ENCODE measurements around the gene ZNF705A.
"Not testable (repeated sequence)": the region's sequence is repeated elsewhere in the genome, so short reads cannot be mapped to it uniquely, and the experiment has no call there.

ZNF705A gene

GRCh38 chr12:8156845-8157244 lies at the start of gene ZNF705A:
Gene ZNF705A, plus strand, starts transcription at chr12:8157015. Its CDS starts 15,611 bp downstream, at chr12:8172626.
- no peak for DNase-seq (ENCODE audit: low read depth)

DNA sequence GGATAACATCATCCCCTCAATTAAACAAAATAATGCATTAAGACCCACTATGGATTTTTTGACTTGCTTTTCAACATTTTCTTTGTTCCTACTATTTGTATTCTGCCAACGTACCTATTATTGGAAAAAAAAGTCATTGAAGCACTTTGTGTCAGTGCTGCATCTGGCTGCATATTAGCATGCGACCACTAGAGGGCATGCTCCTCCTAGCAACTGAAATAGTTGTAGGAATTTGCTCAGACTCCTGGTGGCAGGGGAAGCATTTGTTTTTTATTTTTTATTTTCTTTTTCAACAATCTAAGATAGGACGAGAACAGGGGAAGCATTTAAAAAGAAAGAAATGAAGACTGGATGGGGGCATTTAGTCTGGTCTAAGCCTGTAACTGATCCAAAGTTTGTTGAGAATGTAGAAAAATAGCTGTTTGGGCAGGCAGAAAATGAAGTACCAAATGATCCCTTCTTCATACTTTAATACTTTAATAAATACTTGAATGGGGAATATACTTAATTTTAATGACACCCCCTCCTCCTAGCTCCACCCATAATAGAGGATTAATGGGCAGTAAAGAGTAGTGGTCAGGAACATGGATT lies 47.9 kb upstream of the ZNF705A start:
- peak; percentile 56 for DNase-seq (ENCODE audit: low read depth)

DNA sequence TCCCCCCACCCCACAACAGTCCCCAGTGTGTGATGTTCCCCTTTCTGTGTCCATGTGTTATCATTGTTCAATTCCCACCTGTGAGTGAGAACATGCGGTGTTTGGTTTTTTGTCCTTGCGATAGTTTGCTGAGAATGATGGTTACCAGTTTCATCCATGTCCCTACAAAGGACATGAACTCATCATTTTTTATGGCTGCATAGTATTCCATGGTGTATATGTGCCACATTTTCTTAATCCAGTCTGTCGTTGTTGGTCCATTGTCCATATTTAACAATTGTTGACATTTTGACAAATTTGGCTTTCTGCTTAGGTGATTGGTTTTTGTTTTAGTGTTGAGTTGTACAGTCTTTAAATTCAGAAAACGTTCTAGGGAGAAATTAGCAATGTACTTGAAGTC lies 43.7 kb upstream of the ZNF705A start:
- DNase-seq (ENCODE audit: low read depth) = not testable (repeated sequence)

DNA sequence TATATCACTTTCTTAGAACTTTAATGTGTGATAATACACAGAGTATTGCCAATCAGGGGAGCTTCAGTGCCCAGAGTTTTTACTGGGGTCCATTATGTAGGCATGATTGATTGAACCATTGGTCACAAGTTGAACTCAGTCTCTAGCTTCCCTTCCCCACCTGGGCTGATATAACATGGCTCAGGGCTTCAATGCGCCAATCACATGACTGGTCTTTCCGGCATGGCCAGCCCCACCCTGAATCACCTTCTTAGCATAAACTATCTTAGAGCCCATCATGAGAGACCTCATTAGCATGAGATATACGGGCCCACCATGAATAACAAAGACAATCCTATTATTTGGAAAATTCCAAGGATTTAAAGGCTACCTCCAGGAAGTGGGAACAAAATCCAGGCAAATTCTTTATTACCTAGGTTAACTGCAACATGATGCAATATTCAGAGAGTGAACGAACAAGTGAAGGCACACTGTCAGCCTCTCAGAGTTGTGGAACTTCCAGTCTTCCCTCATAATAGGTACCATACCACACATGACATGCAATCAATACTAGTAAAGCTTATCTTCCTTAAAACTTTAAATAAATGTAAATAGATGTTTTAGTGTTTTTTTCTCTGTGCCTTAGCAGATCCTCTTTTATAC lies 36.6 kb upstream of the ZNF705A start:
- no peak for DNase-seq (ENCODE audit: low read depth)

GRCh38 chr12:8123124-8123912 lies 33.5 kb upstream of the ZNF705A start, which contains the start of gene CLEC4A:
Gene CLEC4A, plus strand, starts transcription at chr12:8123617. Its CDS starts 262 bp downstream, at chr12:8123879.
- no peak for DNase-seq (ENCODE audit: low read depth)

GRCh38 chr12:8127138-8127537 lies 29.7 kb upstream of the ZNF705A start:
- DNase-seq (ENCODE audit: low read depth) = peak; percentile 17

GRCh38 chr12:8133636-8134397 lies 23.0 kb upstream of the ZNF705A start:
- DNase-seq (ENCODE audit: low read depth) = not testable (repeated sequence)

DNA sequence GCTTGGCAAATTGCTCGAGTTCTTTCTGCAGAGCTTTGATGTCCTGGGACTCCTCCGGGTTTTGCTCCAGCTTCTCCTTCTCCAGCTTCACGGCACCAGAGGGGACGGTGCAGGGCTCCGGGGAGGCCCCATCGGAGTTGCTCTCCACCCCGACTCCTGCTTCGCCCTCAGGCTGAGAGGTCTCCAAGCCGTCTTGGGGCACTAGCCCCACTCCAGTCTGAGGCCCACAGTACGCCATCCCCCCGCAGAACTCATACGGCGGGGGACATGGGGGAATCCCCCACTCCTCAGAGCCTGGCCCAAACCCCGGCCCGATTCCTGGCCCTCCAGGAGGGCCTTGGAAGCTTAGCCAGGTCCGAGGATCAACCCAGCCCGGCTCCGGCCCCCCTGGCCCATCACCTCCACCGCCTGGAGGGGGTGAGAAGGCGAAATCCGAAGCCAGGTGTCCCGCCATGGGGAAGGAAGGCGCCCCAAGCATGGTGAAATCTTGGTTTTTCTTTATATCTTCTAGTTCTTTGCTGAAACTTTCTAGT lies 22.4 kb upstream of the ZNF705A start:
- not testable (repeated sequence) for DNase-seq (ENCODE audit: low read depth)

- DNase-seq (ENCODE audit: low read depth) = not testable (repeated sequence)
These were observed 15.2 kb upstream of the ZNF705A start for GRCh38 chr12:8141647-8142046.

DNA sequence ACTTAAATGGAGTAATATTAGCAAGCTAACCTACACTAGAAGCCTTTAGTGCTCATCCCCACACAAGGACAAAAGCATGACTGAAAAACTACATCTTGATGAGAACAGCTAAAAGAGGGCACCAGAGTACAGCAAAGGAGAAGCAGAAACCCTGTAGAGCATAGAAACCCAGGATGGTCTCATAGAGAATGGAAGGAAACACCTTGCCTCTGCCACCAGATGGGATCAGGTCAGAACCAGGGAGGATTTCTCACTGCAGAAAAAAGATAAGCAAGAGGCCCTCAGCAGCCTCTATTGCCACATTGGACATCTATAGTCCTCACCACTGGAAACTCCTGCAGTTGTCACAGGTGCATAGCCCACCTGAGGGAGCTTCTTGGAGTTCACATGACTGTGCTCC lies 13.6 kb upstream of the ZNF705A start:
- no peak for DNase-seq (ENCODE audit: low read depth)

DNA sequence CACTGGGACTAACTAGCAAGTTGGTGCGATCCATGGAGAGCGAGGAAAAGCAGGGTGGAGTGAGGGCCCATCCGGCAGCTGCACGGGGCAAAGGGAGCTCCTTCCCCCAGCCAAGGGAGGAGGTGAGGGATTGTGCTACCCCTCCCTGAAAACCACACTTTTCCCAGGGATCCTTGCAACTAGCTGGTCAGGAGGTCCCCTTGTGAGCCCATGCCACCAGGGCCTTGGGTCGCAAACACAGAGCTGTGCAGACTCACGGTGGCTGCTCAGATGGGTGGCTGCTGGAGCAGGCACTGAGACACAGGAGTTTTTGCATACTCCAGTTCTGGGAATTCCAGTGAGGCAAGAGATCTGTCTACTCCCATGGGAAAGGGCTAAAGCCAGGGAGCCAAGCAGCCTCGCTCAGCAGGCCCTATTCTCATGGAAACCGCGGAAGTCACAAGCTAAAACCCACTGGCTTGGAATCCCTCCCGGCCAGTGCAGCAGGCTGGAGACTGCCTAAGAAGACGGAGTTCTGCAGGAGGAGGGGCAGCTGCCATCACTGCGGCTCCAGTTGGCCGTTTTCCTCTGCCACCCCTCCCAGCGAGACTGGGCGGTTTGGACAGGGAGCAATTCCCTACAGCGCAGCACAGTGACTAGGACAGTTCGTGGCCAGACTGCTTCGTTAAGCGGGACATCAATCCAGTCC lies 10.9 kb upstream of the ZNF705A start:
- no peak for DNase-seq (ENCODE audit: low read depth)

DNA sequence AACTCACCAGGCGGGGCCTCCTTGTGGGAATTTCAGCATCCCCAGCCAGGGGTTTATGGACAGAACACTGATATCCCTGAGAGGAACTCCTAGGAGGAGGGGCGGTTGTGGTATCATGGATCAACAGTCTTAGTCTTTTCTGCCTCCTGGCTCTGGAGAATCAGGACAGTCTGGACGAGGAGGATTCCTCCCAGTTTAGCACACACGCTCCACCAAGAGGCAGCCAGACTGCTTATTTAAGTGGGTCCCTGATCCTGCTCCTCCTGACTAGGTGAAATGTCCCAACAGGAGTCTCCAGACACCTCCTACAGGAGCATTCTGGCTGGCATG lies 10.4 kb upstream of the ZNF705A start:
- DNase-seq (ENCODE audit: low read depth) = no peak

GRCh38 chr12:8154526-8154925 lies 2.3 kb upstream of the ZNF705A start:
- DNase-seq (ENCODE audit: low read depth) = no peak

- DNase-seq (ENCODE audit: low read depth) = no peak
These were observed 399 bp upstream of the ZNF705A start for GRCh38 chr12:8156416-8156815.

DNA sequence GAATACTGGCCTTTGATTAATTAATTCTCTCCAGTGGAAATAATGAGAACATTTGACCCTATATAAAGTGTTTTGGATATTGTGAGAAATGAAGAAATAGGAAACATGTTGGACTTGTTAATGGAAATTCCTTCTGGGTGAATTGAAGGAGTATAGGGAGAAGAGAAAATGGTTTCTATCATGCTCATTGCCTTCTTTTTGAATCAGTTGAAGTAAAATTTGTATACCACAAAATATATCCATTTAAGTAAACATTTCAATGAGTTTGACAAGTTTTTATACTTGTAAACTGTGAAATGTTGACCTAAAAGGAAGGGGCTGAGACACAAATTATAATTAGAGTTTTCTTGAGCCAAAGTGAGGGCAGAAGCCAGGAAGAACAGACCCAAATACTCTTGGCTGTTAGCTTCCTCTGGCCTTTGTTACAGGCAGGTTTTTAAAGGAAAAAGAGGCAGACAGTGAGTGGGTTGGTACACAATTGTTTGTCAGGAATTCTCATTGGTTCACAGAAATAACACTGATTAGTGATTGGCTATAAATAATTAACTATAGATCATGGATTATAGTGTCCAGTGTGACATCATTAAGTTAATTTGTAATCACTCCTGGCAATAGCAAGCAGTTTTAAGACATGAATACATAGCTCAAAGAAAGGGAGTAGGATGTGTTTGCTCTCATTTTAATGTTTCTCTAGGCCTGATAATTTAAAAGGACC lies 826 bp downstream of the ZNF705A start:
- DNase-seq (ENCODE audit: low read depth) = no peak

DNA sequence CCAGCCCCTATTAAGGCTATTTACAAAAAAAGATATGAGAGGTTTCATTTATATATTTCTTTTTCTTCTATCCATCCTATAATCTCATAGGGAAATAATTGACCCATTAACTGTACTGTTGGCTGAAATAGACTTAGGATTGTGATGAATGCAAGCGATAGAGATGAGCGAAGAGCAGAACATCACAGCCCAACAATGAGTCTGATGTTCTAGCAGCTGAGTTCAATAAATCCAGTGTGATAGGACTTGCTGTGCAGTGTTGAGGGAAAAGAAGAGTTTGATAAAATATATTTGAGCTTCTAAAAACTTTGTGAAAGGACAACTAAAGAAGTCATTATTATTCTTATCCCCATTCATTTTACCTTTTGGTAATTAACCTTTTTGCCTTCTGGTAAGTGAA lies 16.1 kb downstream of the ZNF705A start:
- DNase-seq (ENCODE audit: low read depth) = not testable (repeated sequence)

DNA sequence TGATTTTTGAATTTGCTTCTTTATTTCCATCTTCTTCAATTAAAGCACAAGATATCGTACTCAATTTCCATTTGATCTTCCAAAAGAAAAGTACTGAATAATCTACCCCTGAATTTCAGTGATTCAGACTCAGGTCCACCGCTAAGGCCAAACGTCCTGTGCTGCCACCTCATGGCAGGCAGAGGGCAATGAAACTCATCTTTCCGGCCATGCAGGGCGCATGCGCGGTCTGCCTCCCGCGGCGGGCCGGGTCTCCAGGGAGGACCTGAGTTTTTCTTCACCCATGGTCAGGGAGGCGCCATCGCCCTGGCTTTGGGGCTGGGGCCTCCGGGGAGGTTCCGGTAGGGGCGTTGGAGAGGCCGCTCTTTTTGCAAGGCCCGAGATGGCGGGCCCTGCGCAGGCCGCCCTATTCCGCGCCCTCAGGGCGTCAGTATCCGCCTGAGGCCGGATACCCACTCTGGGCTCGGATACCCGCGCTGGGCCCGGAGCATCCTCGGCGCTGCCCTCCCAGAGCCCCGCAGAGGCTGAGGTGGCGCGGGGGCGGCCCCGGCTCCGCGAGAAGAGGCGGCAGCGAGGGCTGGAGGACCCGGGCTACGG lies 23.3 kb downstream of the ZNF705A start:
- DNase-seq (ENCODE audit: low read depth) = not testable (repeated sequence)

GRCh38 chr12:8181271-8181670 lies 24.5 kb downstream of the ZNF705A start:
- DNase-seq (ENCODE audit: low read depth) = not testable (repeated sequence)

DNA sequence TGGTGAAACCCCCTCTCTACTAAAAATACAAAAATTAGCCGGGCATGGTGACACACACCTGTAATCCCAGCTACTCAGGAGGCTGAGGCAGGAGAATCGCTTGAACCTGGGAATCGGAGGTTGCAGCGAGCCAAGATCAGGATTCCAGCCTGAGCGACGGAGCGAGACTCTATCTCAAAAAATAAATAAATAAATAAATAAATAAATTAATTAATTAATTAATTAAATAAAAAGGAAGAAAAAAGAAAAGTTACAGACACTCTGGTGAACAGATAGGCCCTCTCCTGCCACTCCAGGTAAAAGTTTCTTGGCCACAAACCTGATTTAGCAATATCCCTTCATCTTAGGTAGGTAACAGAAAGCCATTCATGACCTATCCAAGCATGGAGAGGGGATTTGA lies 26.1 kb downstream of the ZNF705A start:
- DNase-seq (ENCODE audit: low read depth) = not testable (repeated sequence)

DNA sequence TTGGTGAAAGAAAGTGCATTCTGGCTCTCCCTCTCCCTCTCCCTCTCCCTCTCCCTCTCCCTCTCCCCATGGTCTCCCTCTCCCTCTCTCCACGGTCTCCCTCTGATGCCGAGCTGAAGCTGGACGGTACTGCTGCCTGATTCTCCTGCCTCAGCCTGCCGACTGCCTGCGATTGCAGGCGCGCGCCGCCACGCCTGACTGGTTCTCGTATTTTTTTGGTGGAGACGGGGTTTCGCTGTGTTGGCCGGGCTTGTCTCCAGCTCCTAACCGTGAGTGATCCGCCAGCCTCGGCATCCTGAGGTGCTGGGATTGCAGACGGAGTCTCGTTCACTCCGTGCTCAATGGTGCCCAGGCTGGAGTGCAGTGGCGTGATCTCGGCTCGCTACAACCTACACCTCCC lies 26.5 kb downstream of the ZNF705A start:
- not testable (repeated sequence) for DNase-seq (ENCODE audit: low read depth)

All from CMK (cell line).